Measurements from ENCODE around the gene RPAP3. TPM values are rescaled to one million over a fixed set of nuclear protein-coding genes. Genes with fewer than 3 reads are reported as not detected.

RPAP3 gene
- total and polyA plus RNA-seq, 4 donors = 9.5 to 19.9 (median 14.9) TPM

DNA sequence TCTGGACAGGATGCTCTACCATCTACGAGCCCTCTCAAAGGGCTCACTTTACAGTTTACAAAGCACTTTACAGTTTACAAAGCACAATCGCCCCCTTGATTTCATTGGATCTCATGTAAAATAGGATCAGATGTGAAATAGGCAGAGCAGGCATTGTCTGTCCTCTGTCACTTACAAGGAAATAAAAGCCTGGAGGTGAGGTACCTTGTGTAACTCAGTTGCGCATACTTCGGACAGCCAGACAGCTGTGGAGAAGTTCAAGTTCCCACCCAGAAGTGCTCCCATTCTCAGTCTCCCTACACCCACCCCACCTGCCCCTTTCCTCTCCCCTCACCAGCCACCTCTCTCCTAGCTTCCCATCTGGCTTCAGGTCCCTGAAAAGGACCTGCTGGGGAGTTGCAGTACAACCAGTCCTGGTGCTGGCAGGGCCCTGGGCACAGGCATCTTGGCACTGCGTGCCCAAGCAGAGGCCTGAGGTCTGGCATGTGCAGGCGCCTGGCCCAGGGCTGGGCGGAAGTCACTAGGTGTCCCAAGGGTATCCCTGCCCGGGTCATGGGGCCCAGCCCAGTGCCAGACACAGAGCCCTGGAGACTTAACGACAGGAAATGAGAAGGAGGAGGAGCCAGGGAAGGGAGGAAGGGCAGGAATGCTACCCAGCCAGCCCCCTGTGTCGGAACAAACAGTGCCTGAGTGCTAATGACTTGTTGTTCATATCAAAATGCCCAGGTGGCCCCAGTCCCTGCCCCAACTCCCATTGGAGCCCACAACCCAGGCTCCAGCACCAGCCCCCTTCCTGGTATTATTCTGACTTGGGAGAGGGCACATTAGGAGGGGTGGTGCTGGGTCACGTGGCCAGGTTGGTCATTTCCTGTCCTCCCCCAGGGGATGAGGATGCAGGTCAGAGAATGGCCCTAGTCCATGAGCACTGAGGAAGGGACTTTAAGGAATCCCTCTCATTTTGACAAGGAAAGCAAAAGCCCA lies 47.5 kb upstream of the RPAP3 start:
- ATAC-seq (ENCODE audit: insufficient read depth, low FRiP score) (peak; percentile 37), DNase-seq (peak; percentile 59 to 75 (median 61))
- Histone ChIP-seq H3K4me3 (no peak overlapping the region), H3K27me3 (ENCODE audit: control insufficient read depth in 3 of 3, insufficient read depth in 3 of 3, low read length in 2 of 3) (no peaks in the 10 kb centered on the region), H3K9me3 (ENCODE audit: control insufficient read depth in 4 of 4, insufficient read depth in 3 of 4, low read length in 3 of 4) (no peaks in the 10 kb centered on the region), H3K27ac (ENCODE audit: low read depth in 1 of 2, low read length in 1 of 2) (peak overlapping the region; percentile 68 to 92), H3K36me3 (ENCODE audit: control insufficient read depth in 4 of 4, insufficient read depth in 4 of 4, low read length in 4 of 4) (peaks cover 0 to 15% (median 0%) of the 10 kb centered on the region in 4 donors), H3K9ac (ENCODE audit: insufficient read depth in 1 of 2, low read length in 2 of 2) (no peak overlapping the region), H3K4me1 (ENCODE audit: control insufficient read depth in 5 of 5, insufficient read depth in 5 of 5, low read length in 5 of 5) (peaks cover 9 to 30% (median 17%) of the 10 kb centered on the region in 5 donors)
- WGBS, 2 donors = 44 to 59% methylated on average over 11 of the region's 11 CpGs
- no peak for TF ChIP-seq CTCF (IDR thresholded peaks at IDR 0.05; ENCODE audit: control extremely low read depth, extremely low read depth)

DNA sequence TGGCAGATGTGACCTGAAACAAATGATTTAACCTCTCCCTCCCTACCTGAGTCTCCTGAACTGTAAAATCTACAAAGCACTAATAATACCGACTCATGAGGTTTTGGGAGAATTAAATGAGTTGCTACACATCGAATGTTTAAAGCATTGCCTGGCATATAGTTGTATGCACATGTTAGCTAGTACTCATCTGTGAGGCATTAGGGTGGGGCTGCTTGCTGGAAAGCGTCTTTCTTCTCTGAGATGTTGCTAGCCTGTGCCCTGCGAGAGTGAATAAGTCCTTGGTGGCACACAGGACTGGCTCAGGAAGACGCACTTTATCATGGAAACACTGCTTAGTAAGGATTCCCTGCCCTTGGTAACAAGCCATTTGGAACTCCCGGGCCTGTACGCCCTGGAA lies 46.7 kb upstream of the RPAP3 start:
- Histone ChIP-seq H3K4me3 (no peak overlapping the region), H3K27ac (ENCODE audit: low read depth in 1 of 2, low read length in 1 of 2) (peak overlapping the region; percentile 64 to 92), H3K36me3 (ENCODE audit: control insufficient read depth in 4 of 4, insufficient read depth in 4 of 4, low read length in 4 of 4) (peaks cover 0 to 19% (median 0%) of the 10 kb centered on the region in 4 donors), H3K4me1 (ENCODE audit: control insufficient read depth in 5 of 5, insufficient read depth in 5 of 5, low read length in 5 of 5) (peaks cover 7 to 25% (median 13%) of the 10 kb centered on the region in 5 donors), H3K9me3 (ENCODE audit: control insufficient read depth in 4 of 4, insufficient read depth in 3 of 4, low read length in 3 of 4) (no peaks in the 10 kb centered on the region), H3K27me3 (ENCODE audit: control insufficient read depth in 3 of 3, insufficient read depth in 3 of 3, low read length in 2 of 3) (no peaks in the 10 kb centered on the region), H3K9ac (ENCODE audit: insufficient read depth in 1 of 2, low read length in 2 of 2) (no peak overlapping the region)
- no peak for ATAC-seq (ENCODE audit: insufficient read depth, low FRiP score)
- whole genome bisulfite sequencing, 2 donors = 75 to 87% methylated on average over 7 of the region's 7 CpGs
- TF ChIP-seq CTCF (IDR thresholded peaks at IDR 0.05; ENCODE audit: control extremely low read depth, extremely low read depth) = no peak
- DNase-seq = no peak

DNA sequence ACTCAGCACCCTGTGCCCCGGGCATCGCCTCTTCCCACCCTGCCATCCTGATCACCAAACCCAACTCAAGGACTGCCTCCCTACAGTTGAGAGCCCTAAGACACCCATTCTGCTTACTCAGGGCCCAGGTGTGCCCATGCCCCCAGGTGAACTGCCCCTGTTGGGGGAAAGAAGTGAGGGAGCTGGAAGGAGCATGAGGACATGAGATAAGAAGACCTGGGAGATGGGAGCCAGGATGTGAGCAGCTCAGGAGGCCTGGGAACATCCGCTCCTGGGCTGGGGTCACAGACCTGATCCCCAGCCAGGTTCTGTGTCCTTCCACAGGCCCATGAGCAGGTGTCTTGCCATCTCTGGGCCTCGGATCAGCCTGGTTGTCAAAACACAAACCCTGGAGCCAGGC lies 46.3 kb upstream of the RPAP3 start:
- WGBS, 2 donors = 89 to 96% methylated on average over 4 of the region's 4 CpGs
- no peaks in the 10 kb centered on the region for H3K9me3 ChIP-seq (ENCODE audit: control insufficient read depth in 4 of 4, insufficient read depth in 3 of 4, low read length in 3 of 4)
- DNase-seq (no peak), ATAC-seq (ENCODE audit: insufficient read depth, low FRiP score) (no peak)
- no peaks in the 10 kb centered on the region for H3K27me3 ChIP-seq (ENCODE audit: control insufficient read depth in 3 of 3, insufficient read depth in 3 of 3, low read length in 2 of 3)
- H3K36me3 ChIP-seq (ENCODE audit: control insufficient read depth in 4 of 4, insufficient read depth in 4 of 4, low read length in 4 of 4) = peaks cover 0 to 21% (median 0%) of the 10 kb centered on the region in 4 donors
- H3K9ac ChIP-seq (ENCODE audit: insufficient read depth in 1 of 2, low read length in 2 of 2) = no peak overlapping the region
- peaks cover 7 to 23% (median 13%) of the 10 kb centered on the region in 5 donors for H3K4me1 ChIP-seq (ENCODE audit: control insufficient read depth in 5 of 5, insufficient read depth in 5 of 5, low read length in 5 of 5)
- no peak overlapping the region for H3K27ac ChIP-seq (ENCODE audit: low read depth in 1 of 2, low read length in 1 of 2)
- TF ChIP-seq CTCF (IDR thresholded peaks at IDR 0.05; ENCODE audit: control extremely low read depth, extremely low read depth) = no peak
- no peak overlapping the region for H3K4me3 ChIP-seq

All from lung (tissue), 12 donors.